CD4-positive, alpha-beta T cell treated with Interleukin-21 for 1 hour (primary cell): ENCODE results near the gene NCSTN.

Experiments
- DNase-seq: peaks from one replicate; pipeline ENCODE4 v3.0.0-alpha.2; 2020

The NCSTN gene

GRCh38 chr1:160352555-160352954, 9.4 kb downstream of the NCSTN start:
- no peak for DNase-seq

DNA sequence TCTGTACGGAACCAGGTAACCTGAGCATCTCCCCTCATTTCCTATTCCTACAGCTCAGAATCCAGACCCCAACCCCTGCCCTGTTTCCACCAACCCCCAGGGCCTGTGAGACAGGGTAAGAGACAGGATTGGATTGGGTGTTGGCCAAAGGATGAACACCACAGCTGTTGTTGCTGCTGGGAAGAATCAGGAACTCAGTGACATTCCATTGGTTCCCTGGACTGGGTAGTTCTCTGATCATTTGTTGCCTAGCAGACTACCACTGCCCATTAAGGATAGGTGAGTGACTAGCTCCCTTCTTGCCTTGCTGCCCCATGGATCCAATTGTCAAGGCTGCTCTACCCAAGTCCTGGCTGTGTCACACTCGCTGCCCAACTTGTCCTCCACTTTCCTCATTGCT, 10.0 kb downstream of the NCSTN start:
- DNase-seq = no peak

DNA sequence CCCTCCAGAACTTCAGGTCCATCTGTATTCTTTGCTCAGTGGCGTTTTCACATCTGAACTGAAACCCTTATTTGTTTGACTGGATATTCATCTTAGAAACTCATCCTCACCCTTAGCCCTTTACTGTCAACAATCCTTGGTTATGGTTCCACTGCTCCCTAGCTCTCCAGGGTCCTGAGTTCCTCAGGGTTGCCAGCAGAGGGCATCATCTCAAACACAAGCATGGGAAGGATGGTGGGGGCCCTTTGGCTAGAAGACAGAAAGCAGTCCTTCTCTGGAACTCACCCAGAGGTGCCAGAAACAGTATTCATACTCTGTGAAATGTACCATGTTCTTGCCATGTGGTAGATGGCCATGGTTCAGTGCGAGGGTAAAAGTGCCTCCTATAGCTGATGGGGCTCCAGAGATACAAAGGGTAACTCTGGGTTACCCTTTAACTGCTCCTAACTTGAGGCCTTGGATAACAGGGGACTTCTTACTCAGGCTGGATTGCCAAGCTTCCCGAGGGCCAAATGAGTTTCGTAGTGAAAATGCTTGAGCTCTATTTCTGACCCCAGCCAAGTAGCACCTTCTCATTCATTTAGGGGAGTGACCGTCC, 11.3 kb downstream of the NCSTN start:
- peak; percentile 24 for DNase-seq

- DNase-seq = no peak
These were observed 14.3 kb downstream of the NCSTN start for GRCh38 chr1:160357286-160358002.

GRCh38 chr1:160358073-160358472, 14.9 kb downstream of the NCSTN start:
- no peak for DNase-seq

GRCh38 chr1:160359559-160360226, 16.5 kb downstream of the NCSTN start:
- DNase-seq = no peak

DNA sequence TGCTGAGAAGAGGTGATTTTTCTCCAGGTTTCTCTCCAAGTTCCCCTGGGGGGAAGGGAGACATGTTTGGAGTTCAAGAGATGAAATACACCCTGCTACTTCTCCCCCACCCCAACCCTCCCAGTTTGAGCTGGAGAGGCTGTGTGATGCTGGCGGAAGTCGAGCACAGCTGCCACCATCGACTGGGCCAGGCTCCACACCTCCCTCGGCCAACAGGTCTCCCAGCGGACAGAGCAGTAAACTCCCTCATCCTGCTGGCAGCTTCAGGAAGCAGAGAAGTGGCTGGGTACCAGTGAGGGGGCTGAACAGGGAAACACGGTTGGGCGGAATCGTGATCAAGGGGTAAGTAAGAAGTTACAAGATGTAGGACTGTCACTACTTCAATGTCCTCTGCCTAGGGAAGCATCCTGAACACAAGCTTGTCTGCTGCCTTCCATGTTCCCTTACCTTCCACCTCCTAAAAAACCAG, 17.1 kb downstream of the NCSTN start:
- no peak for DNase-seq

DNA sequence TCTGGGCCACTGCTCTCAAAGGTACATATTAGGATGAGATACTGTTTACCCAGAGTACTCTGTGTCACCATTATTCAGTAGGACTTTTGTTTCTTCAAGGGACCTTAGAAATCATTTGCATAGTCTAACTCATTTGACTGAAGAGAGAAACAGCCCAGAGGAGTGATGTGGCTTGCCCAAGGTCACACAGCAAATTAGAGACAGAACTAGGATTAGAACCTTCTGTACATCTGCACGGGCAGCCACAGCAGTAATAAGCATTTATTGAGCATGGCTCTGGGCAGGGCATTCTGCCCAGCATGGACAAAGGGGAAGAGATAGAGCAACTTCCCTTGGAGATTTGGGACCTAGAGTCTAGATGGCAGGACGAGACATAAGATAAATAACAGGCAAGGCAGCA, 18.0 kb downstream of the NCSTN start:
- DNase-seq = no peak

DNA sequence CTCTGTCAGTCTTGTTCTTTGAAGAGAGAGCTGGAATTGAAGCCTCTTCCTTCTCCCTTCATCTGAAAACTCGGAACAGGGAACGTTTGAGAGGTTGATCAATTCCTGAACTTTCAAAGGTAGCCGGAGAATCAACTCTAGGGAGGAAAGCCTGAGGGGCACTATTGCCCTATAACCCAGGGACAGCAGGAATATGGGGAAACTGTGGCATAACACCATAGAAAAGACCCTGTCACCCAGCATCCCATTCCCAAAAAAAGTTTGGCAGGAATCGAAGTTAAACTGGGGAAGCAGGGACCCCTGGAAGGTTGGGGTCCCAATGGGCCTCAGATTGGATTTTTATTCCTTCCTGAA, 18.6 kb downstream of the NCSTN start:
- DNase-seq = no peak

DNA sequence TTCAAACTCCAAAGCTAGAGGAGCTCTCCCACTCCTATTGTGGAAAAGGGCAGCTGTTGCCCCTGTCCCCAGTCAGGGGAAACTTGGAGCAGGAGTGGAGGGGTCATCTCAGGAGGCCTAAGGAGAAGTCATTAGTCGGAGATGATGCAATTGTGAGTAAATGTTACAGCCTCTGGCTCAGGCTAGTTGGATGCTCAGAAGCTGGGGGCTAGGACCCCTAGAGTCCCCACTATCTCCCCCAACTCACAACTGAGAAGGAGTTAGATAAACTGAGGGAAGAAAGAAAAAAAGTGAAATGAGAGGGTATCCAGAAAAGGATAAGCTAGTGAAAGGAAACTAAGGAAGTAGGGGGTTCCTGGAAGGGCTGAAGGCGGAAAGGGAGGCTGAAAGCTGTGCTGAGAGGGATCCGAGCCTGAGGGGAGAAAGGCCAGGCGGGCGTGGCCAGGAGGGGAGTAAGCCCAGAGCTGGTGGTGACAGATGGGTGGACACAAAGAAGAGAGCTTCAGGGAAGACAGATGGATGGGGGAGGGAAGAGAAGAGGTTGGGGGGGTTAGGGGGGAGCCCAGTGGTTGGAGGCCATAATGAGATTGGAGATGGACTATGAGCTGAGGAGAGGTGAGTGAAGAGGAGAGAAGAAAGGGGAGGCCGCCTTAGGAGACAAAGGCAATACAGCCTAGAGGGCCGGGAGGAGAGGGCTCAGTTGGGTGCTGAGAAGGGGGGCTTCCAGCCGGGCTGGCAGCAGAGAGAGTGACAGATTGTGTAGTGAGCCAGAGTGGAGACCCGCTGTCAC, 19.2 kb downstream of the NCSTN start:
- DNase-seq = no peak

- no peak for DNase-seq
These were observed 19.8 kb downstream of the NCSTN start for GRCh38 chr1:160363010-160363409.

GRCh38 chr1:160363951-160364735, 21.0 kb downstream of the NCSTN start:
- no peak for DNase-seq

GRCh38 chr1:160365325-160365724, 22.1 kb downstream of the NCSTN start:
- DNase-seq = no peak

GRCh38 chr1:160366731-160367515, 23.7 kb downstream of the NCSTN start, which contains the start of gene NHLH1:
Gene NHLH1, plus strand, starts transcription at chr1:160367071. Its CDS starts 3,661 bp downstream, at chr1:160370732.
- DNase-seq = no peak

DNA sequence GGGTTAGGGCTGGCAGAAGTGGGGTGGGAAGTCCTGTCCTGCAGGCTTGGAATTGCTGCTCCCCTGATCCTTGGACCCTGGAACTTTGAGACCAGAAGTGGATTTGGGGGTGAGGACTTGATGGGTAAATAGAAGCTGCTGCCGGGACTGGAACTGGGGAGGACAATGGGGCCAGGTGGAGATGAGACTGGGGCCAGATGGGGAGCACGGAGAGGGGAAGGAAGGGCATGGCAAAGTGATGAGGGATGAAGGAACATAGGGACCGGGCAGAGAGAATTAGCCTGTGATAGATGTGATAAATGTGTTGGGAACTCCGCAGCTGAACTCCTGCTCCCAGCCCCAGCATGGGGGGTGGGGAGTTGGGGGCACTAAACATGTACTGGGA, 24.3 kb downstream of the NCSTN start:
- DNase-seq = no peak

DNA sequence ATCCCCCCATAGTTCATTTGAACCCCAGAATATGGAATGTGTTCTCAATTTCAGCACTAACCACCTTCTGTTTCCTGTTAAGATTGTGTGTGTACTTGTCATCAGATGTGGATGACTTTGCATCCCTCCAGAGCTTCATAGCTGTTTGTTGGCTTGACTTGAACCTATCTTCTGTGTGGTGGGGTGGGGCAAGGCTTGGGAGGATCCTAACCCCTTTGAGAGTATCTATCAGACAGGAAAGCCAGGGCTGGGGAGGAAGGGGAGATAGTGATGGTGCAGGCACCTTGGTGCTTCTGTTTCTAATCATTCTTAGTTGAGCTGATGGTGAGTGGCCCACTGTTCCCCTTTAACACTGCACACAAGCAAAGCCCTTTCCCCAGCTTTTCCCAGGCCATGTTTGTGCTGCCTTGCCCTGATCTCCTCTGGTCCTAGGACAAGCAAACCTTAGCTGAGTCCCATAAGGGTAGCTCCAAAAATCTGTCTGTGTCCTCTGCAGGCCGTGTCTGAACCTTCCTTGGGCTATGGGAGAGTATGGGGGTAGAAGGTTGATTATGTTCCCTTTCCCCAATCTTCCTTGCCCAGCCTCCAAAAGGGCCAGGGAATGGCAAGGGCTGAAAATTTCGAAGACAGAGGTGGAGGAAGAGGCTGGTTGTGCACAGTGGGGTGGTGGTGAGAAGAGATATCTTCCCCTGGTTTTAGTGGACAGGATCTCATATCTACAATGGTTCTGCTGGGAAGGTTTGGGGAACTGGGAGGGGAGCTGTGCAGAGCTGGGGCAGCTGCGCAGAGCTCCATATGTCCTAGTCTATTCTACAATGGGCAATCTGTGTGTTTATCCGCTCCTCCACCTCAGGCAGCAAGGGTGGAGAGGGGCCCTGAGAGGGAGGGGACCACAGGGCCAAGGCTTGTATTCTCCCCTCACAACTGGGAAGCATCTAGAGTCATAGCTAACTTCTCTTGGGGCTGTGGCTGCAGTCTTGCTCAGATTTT, 25.0 kb downstream of the NCSTN start:
- DNase-seq = no peak

- DNase-seq = no peak
These were observed 25.9 kb downstream of the NCSTN start for GRCh38 chr1:160369087-160369486.

DNA sequence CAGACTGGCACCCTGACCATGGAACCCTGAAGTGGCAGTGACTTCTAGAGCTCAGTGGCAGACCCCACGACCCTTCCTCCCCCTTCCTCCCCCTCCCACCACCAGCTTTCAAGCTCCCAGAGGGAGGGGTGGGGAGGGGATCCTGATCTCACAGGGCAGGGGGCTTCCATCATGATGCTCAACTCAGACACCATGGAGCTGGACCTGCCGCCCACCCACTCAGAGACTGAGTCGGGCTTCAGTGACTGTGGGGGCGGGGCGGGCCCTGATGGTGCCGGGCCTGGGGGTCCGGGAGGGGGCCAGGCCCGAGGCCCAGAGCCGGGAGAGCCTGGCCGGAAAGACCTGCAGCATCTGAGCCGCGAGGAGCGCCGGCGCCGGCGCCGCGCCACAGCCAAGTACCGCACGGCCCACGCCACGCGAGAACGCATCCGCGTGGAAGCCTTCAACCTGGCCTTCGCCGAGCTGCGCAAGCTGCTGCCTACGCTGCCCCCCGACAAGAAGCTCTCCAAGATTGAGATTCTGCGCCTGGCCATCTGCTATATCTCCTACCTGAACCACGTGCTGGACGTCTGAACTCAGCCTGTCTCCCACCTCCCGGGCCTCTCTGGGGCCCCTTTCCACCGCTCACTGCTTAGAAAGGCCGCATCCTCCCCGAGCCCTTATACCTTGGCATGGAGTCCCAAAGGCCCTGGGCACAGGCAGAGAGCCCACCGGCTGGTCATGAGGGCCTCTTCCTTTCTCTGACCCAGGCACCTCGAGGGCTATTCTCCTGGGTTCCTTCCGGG, 27.6 kb downstream of the NCSTN start:
- no peak for DNase-seq

GRCh38 chr1:160371346-160371631, 28.1 kb downstream of the NCSTN start:
- no peak for DNase-seq

GRCh38 chr1:160371756-160372155, 28.6 kb downstream of the NCSTN start:
- no peak for DNase-seq
